Left forelimb (tissue), 1 donor: Measurements from ENCODE around the gene NAA80.

Experiments used
- DNase-seq: peaks from one replicate; pipeline ENCODE4 v3.0.0-alpha.2; 2018; ENCODE audit warnings: low spot score

The NAA80 gene

GRCh38 chr3:50256978-50257890 lies 42.0 kb downstream of the NAA80 start:
- no peak for DNase-seq

- no peak for DNase-seq
Observed at GRCh38 chr3:50255251-50255615, 44.0 kb downstream of the NAA80 start.

- no peak for DNase-seq
Observed at GRCh38 chr3:50254577-50255250, 44.5 kb downstream of the NAA80 start.

- no peak for DNase-seq
Observed at GRCh38 chr3:50251220-50251619, 48.0 kb downstream of the NAA80 start.

GRCh38 chr3:50250514-50250913 lies 48.7 kb downstream of the NAA80 start:
- DNase-seq, result no peak

GRCh38 chr3:50249457-50249856 lies 49.7 kb downstream of the NAA80 start:
- DNase-seq, result no peak

GRCh38 chr3:50248387-50248786 lies 50.8 kb downstream of the NAA80 start:
- no peak for DNase-seq

- no peak for DNase-seq
Observed at GRCh38 chr3:50246517-50246954, 52.7 kb downstream of the NAA80 start.
